CD4-positive, alpha-beta T cell treated with Interleukin-6 at 100 ng/mL for 8 hours (primary cell): ENCODE data around the gene AIM2.
"Not testable (repeated sequence)": the region's sequence is repeated elsewhere in the genome, so short reads cannot be mapped to it uniquely, and the experiment has no call there.

Experiments used
- DNase-seq: peaks from one replicate; pipeline ENCODE4 v3.0.0-alpha.2; 2020; ENCODE audit warnings: mixed read lengths, low spot score

The AIM2 gene

GRCh38 chr1:159076438-159077119 lies at the start of gene AIM2:
TSS of gene AIM2 (minus strand) at chr1:159076766. CDS start at chr1:159073499, 3,267 bp downstream.
- DNase-seq, result peak; percentile 76

- no peak for DNase-seq
These were observed 47.0 kb upstream of the AIM2 start for GRCh38 chr1:159123587-159123986.

GRCh38 chr1:159122005-159122621 lies 45.5 kb upstream of the AIM2 start:
- DNase-seq, result no peak

GRCh38 chr1:159121526-159121925 lies 45.0 kb upstream of the AIM2 start:
- DNase-seq, result no peak

GRCh38 chr1:159120317-159120716 lies 43.8 kb upstream of the AIM2 start:
- DNase-seq, result no peak

- no peak for DNase-seq
These were observed 37.2 kb upstream of the AIM2 start for GRCh38 chr1:159113596-159114433.

- not testable (repeated sequence) for DNase-seq
These were observed 26.5 kb upstream of the AIM2 start for GRCh38 chr1:159103021-159103420.

GRCh38 chr1:159100589-159100988 lies 24.0 kb upstream of the AIM2 start:
- DNase-seq, result no peak

GRCh38 chr1:159098596-159098995 lies 22.0 kb upstream of the AIM2 start:
- DNase-seq, result no peak

- no peak for DNase-seq
These were observed 15.6 kb upstream of the AIM2 start for GRCh38 chr1:159092036-159092760.

- DNase-seq, result no peak
These were observed 15.1 kb upstream of the AIM2 start for GRCh38 chr1:159091607-159092031.

- no peak for DNase-seq
These were observed 14.6 kb upstream of the AIM2 start for GRCh38 chr1:159091180-159091560.

GRCh38 chr1:159090286-159091179 lies 14.0 kb upstream of the AIM2 start:
- no peak for DNase-seq

- peak; percentile 37 for DNase-seq
These were observed 12.7 kb upstream of the AIM2 start for GRCh38 chr1:159089184-159089791.

GRCh38 chr1:159088546-159089183 lies 12.1 kb upstream of the AIM2 start:
- no peak for DNase-seq

- DNase-seq, result no peak
These were observed 11.5 kb upstream of the AIM2 start for GRCh38 chr1:159088050-159088449.

- DNase-seq, result no peak
These were observed 8.3 kb upstream of the AIM2 start for GRCh38 chr1:159084867-159085266.

- no peak for DNase-seq
These were observed 7.6 kb upstream of the AIM2 start for GRCh38 chr1:159084152-159084551.

GRCh38 chr1:159083013-159083412 lies 6.4 kb upstream of the AIM2 start:
- DNase-seq, result no peak

- DNase-seq, result no peak
These were observed 5.1 kb upstream of the AIM2 start for GRCh38 chr1:159081626-159082025.
